IMR-90 (cell line): ENCODE measurements around the gene CEP290. TPM values are rescaled to one million over a fixed set of nuclear protein-coding genes. Genes with fewer than 3 reads are reported as not detected.

Experiments used
- ATAC-seq: fragments of 200-7000 bp; cut with Tn5 transposase; 2 replicates; pipeline ENCODE4 v1.9.1; 2020; ENCODE audit warnings: low read depth, mild to moderate bottlenecking, moderate library complexity
- BruUV-seq: library from RNA; stranded (reverse); fragments of 400-500 nt; replicated peaks from 2 replicates; lab custom pipeline; 2021; lab: Mats Ljungman, UMichigan
- CTCF ChIA-PET: fragments of 300-600 bp; formaldehyde crosslinking; extraction: SDS; loops from one replicate; lab custom pipeline; 2021; ENCODE audit warnings: antibody characterized with exemption; lab: Yijun Ruan, JAX
- POLR2A ChIA-PET: fragments of 300-600 bp; sonication (Branson Sonifier 250); formaldehyde crosslinking; loops from one replicate; lab custom pipeline; 2022; ENCODE audit warnings: antibody characterized with exemption; ENCODE audit not compliant: unreplicated experiment; lab: Charles Lee
- DNase-seq: peaks from one replicate; pipeline ENCODE4 v3.0.0; 2013
- H2AFZ ChIP-seq: replicated peaks from 2 replicates; pipeline ENCODE3; 2013; ENCODE audit warnings: low read length, mild to moderate bottlenecking; ENCODE audit not compliant: poor library complexity
- H2AK5ac ChIP-seq: 2 replicates; pipeline ENCODE4 v1.6.1; 2013; ENCODE audit warnings: low read depth, low read length, inconsistent platforms
- H2AK9ac ChIP-seq: replicated peaks from 2 replicates; pipeline ENCODE3; 2013; ENCODE audit warnings: mild to moderate bottlenecking, low read depth, low read length, moderate library complexity; ENCODE audit not compliant: poor library complexity
- H2BK120ac ChIP-seq: 2 replicates; pipeline ENCODE4 v1.6.1; 2013; ENCODE audit warnings: low read depth, low read length, inconsistent platforms
- H2BK15ac ChIP-seq: 3 replicates; pipeline ENCODE4 v1.6.1; 2013; ENCODE audit warnings: low read depth, low read length, inconsistent platforms
- H2BK20ac ChIP-seq: 2 replicates; pipeline ENCODE4 v1.6.1; 2013; ENCODE audit warnings: low read depth, mild to moderate bottlenecking, inconsistent platforms, low read length, moderate library complexity
- H2BK5ac ChIP-seq: 2 replicates; pipeline ENCODE4 v1.6.1; 2013; ENCODE audit warnings: mild to moderate bottlenecking, low read depth, low read length, inconsistent platforms; ENCODE audit not compliant: poor library complexity, severe bottlenecking
- H3K14ac ChIP-seq: replicated peaks from 2 replicates; pipeline ENCODE4 v1.6.1; 2013; ENCODE audit warnings: low read depth, low read length, inconsistent platforms
- H3K18ac ChIP-seq: 2 replicates; pipeline ENCODE4 v1.6.1; 2013; ENCODE audit warnings: low read depth, low read length, control low read depth
- H3K23ac ChIP-seq: 2 replicates; pipeline ENCODE4 v1.6.1; 2013; ENCODE audit warnings: low read depth, low read length, inconsistent platforms
- H3K27ac ChIP-seq: 2 replicates; pipeline ENCODE4 v1.5.1; 2013; ENCODE audit warnings: mild to moderate bottlenecking, control low read depth, low read length; ENCODE audit not compliant: insufficient read depth
- H3K27me3 ChIP-seq: 2 replicates; pipeline ENCODE4 v1.6.1; 2013; ENCODE audit warnings: low read length; ENCODE audit not compliant: control insufficient read depth, insufficient read depth
- H3K36me3 ChIP-seq: 2 replicates; pipeline ENCODE4 v1.6.1; 2013; ENCODE audit warnings: low read length, mixed read lengths; ENCODE audit not compliant: control insufficient read depth, insufficient read depth
- H3K4ac ChIP-seq: 2 replicates; pipeline ENCODE4 v1.6.1; 2013; ENCODE audit warnings: low read depth, low read length, inconsistent platforms
- H3K4me1 ChIP-seq: 2 replicates; pipeline ENCODE4 v1.6.1; 2013; ENCODE audit warnings: low read length, mixed read lengths; ENCODE audit not compliant: control insufficient read depth, insufficient read depth
- H3K4me2 ChIP-seq: 2 replicates; pipeline ENCODE4 v1.6.1; 2013; ENCODE audit warnings: low read depth, mild to moderate bottlenecking, control low read depth, low read length, moderate library complexity
- H3K4me3 ChIP-seq: 2 replicates; pipeline ENCODE4 v1.5.1; 2013; ENCODE audit warnings: low read depth, mild to moderate bottlenecking, control low read depth, low read length, moderate library complexity; ENCODE audit not compliant: insufficient read depth
- H3K56ac ChIP-seq: 2 replicates; pipeline ENCODE4 v1.6.1; 2013; ENCODE audit warnings: low read length, inconsistent platforms; ENCODE audit not compliant: insufficient read depth; ENCODE audit errors: extremely low read depth
- H3K79me1 ChIP-seq, 2 experiments: 2 replicates each; pipeline ENCODE4 v1.6.1; 2013; ENCODE audit warnings: low read length in 2 of 2, inconsistent platforms in 1 of 2, low read depth in 1 of 2
- H3K9ac ChIP-seq: 2 replicates; pipeline ENCODE4 v1.6.1; 2013; ENCODE audit warnings: low read depth, low read length, control low read depth
- H3K9me1 ChIP-seq: 2 replicates; pipeline ENCODE4 v1.6.1; 2013; ENCODE audit warnings: low read length, inconsistent platforms; ENCODE audit not compliant: insufficient read depth
- H3K9me3 ChIP-seq: 2 replicates; pipeline ENCODE4 v1.6.1; 2013; ENCODE audit warnings: low read length; ENCODE audit not compliant: control insufficient read depth, insufficient read depth
- H4K20me1 ChIP-seq: 2 replicates; pipeline ENCODE4 v1.6.1; 2013; ENCODE audit warnings: low read length, inconsistent platforms; ENCODE audit not compliant: insufficient read depth
- H4K5ac ChIP-seq: 2 replicates; pipeline ENCODE4 v1.6.1; 2013; ENCODE audit warnings: mild to moderate bottlenecking, low read depth, low read length, control low read depth
- H4K8ac ChIP-seq, 2 experiments: 2 replicates each; pipeline ENCODE4 v1.6.1; 2013; ENCODE audit warnings: low read depth in 2 of 2, low read length in 2 of 2, control low read depth in 1 of 2, inconsistent platforms in 1 of 2
- H4K91ac ChIP-seq: 2 replicates; pipeline ENCODE4 v1.6.1; 2013; ENCODE audit warnings: low read depth, low read length, inconsistent platforms; ENCODE audit not compliant: insufficient read depth
- BHLHE40 ChIP-seq: fragments of 150-350 bp; IDR thresholded peaks from 2 replicates; pipeline ENCODE4 v1.6.1; 2016; ENCODE audit warnings: mild to moderate bottlenecking, low read depth, low read length
- CEBPB ChIP-seq: IDR thresholded peaks from 2 replicates; pipeline ENCODE4 v1.6.1; 2012; ENCODE audit warnings: low read depth, low read length, improper control_type of control experiment
- CHD1 ChIP-seq: IDR thresholded peaks from 2 replicates; pipeline ENCODE4 v1.6.1; 2012; ENCODE audit warnings: low read depth, low read length, improper control_type of control experiment
- CTCF ChIP-seq: conservative IDR thresholded peaks from 2 replicates; pipeline ENCODE4 v1.5.1; 2012; ENCODE audit warnings: mild to moderate bottlenecking, low read depth, low read length, improper control_type of control experiment
- ELK1 ChIP-seq: fragments of 150-350 bp; IDR thresholded peaks from 2 replicates; pipeline ENCODE4 v1.6.1; 2016; ENCODE audit warnings: low read depth, mild to moderate bottlenecking, low read length, moderate library complexity, borderline replicate concordance
- FOS ChIP-seq: fragments of 150-350 bp; IDR thresholded peaks from 2 replicates; pipeline ENCODE4 v1.6.1; 2016; ENCODE audit warnings: low read depth, low read length
- MAFK ChIP-seq: IDR thresholded peaks from 2 replicates; pipeline ENCODE4 v1.6.1; 2012; ENCODE audit warnings: low read depth, low read length, improper control_type of control experiment
- MAZ ChIP-seq: IDR thresholded peaks from 2 replicates; pipeline ENCODE4 v1.6.1; 2012; ENCODE audit warnings: low read depth, mild to moderate bottlenecking, low read length, improper control_type of control experiment, moderate library complexity, borderline replicate concordance
- MXI1 ChIP-seq: IDR thresholded peaks from 2 replicates; pipeline ENCODE4 v1.6.1; 2012; ENCODE audit warnings: low read depth, mild to moderate bottlenecking, low read length, moderate library complexity, borderline replicate concordance
- NFE2L2 ChIP-seq: fragments of 150-350 bp; IDR thresholded peaks from 2 replicates; pipeline ENCODE4 v1.6.1; 2016; ENCODE audit warnings: low read depth, mild to moderate bottlenecking, low read length
- POLR2A ChIP-seq: IDR thresholded peaks from 2 replicates; pipeline ENCODE4 v1.6.1; 2012; ENCODE audit warnings: mild to moderate bottlenecking, low read depth, low read length
- RAD21 ChIP-seq: IDR thresholded peaks from 2 replicates; pipeline ENCODE4 v1.6.1; 2012; ENCODE audit warnings: low read length, improper control_type of control experiment
- RCOR1 ChIP-seq: IDR thresholded peaks from 2 replicates; pipeline ENCODE4 v1.6.1; 2012; ENCODE audit warnings: mild to moderate bottlenecking, low read length, improper control_type of control experiment; ENCODE audit not compliant: insufficient replicate concordance
- RFX5 ChIP-seq: IDR thresholded peaks from 2 replicates; pipeline ENCODE4 v1.8.0; 2012; ENCODE audit warnings: low read depth, mild to moderate bottlenecking, low read length, moderate library complexity
- SMC3 ChIP-seq: fragments of 150-350 bp; IDR thresholded peaks from 2 replicates; pipeline ENCODE4 v1.6.1; 2016; ENCODE audit warnings: low read depth, mild to moderate bottlenecking, antibody characterized with exemption, low read length, moderate library complexity
- USF2 ChIP-seq: fragments of 150-350 bp; IDR thresholded peaks from 2 replicates; pipeline ENCODE4 v1.6.1; 2017; ENCODE audit warnings: mild to moderate bottlenecking, antibody characterized with exemption, low read length, low read depth
- WGBS, 2 experiments: methylation state at CpG; one replicate each; pipeline versions ENCODE4 v1.1.5 to v1.1.7; 2013; ENCODE audit warnings: missing lambda C conversion rate in 2 of 2; ENCODE audit not compliant: insufficient read length in 1 of 2; ENCODE audit errors: extremely low coverage in 2 of 2; 5-methylcytosine and 5-hydroxymethylcytosine counted together
- dilution Hi-C: fragments of 300-500 bp; cut with HindIII; formaldehyde crosslinking; loops from one replicate; pipeline ENCODE4 v1.14.3; 2018; ENCODE audit warnings: low sequenced_read_pairs; ENCODE audit not compliant: unreplicated experiment
- in situ Hi-C: fragments of 300-500 bp; cut with MboI; formaldehyde crosslinking; loops from 3 replicates; pipeline ENCODE4 v1.14.3; 2019; ENCODE audit warnings: low sequenced_read_pairs, inconsistent platforms, mixed read lengths
- intact Hi-C: fragments of 100-400 bp; cut with micrococcal nuclease; formaldehyde crosslinking; loops from 2 replicates; pipeline ENCODE4 v1.10.0; 2022
- polyA plus RNA-seq, 3 experiments: library from polyadenylated mRNA; depleted of rRNA; stranded (reverse); fragments of >200 nt; gene quantifications; 2 replicates each; pipeline ENCODE4 v1.2.3, GENCODE V29; 2012; ENCODE audit warnings: low replicate concordance in 1 of 3
- total RNA-seq: library from RNA; depleted of rRNA; stranded (reverse); fragments of >200 nt; gene quantifications from 2 replicates; pipeline ENCODE4 v1.2.3, GENCODE V29; 2012

Gene CEP290
- total and polyA plus RNA-seq, 2 of the 4 experiments (the other 2 are of a cell fraction) = 4.3 to 7.9 TPM

- Histone ChIP-seq H2AFZ (peak overlapping the region; percentile 99), H2AK9ac (peak overlapping the region; percentile 53), H3K9me3 (no peaks in the 10 kb centered on the region), H3K9me1 (peaks cover 3% of the 10 kb centered on the region; the same call in 1 of the 2 replicates), H3K27ac (peak overlapping the region; percentile 57), H3K4me3 (peak overlapping the region; percentile 68), H4K20me1 (no peaks in the 10 kb centered on the region), H3K27me3 (no peaks in the 10 kb centered on the region), H3K4ac (peak overlapping the region; percentile 52), H2BK120ac (peak overlapping the region; percentile 45; the same call in 1 of the 2 replicates), H3K14ac (peak overlapping the region; percentile 56), H2BK20ac (no peak overlapping the region), H2BK5ac (peak overlapping the region; percentile 9), H3K36me3 (no peaks in the 10 kb centered on the region; the same call in 1 of the 2 replicates), H3K4me1 (no peaks in the 10 kb centered on the region), H4K5ac (peak overlapping the region; percentile 4), H3K56ac (peak overlapping the region; percentile 77), H3K9ac (peak overlapping the region; percentile 64), H4K91ac (peak overlapping the region; percentile 68), H2AK5ac (no peak overlapping the region), H3K23ac (peak overlapping the region; percentile 43; the same call in 1 of the 2 replicates), H2BK15ac (no peak overlapping the region), H3K18ac (no peak overlapping the region), H4K8ac (peak overlapping the region; percentile 54 to 91), H3K4me2 (peak overlapping the region; percentile 76), H3K79me1 (peaks cover 23 to 38% of the 10 kb centered on the region in 2 experiments)
- dilution Hi-C loops (no loop called here), in situ Hi-C loops (loop anchor here (25.0 kb wide), 1 partner anchor 1371 kb away; the partner anchor contains the start of gene GALNT4), intact Hi-C loops (no loop called here)
- WGBS, 2 experiments = 22% methylated on average over 5 of the region's 13 CpGs; no CpG with 5 or more reads in 1 of the 2 experiments
- BruUV-seq = no TSS peak
- ATAC-seq = no peak; the same call in 1 of the 2 replicates
- ChIA-PET CTCF (no interaction called here), POLR2A (interaction anchor here (0.5 kb wide), 1 partner anchor 432 kb away, joined by 3 read pairs; no protein-coding TSS in a partner anchor)
- DNase-seq = no peak
- TF ChIP-seq FOS (no peak), ELK1 (no peak), MAZ (no peak), CHD1 (no peak), NFE2L2 (no peak), CTCF (no peak), MXI1 (no peak), BHLHE40 (no peak), POLR2A (no peak), RCOR1 (no peak), MAFK (no peak), RAD21 (no peak), RFX5 (no peak), SMC3 (no peak), USF2 (no peak), CEBPB (no peak)
Observed at GRCh38 chr12:88141425-88141773, 489 bp downstream of the CEP290 start.
